HG03521 (cell line): Measurements from ENCODE around the gene DLG4.

Experiments
- ATAC-seq: cut with Tn5 transposase; IDR thresholded peaks from one replicate; pipeline ENCODE4 v1.9.1; 2021; ENCODE audit warnings: mild to moderate bottlenecking, moderate library complexity; ENCODE audit not compliant: unreplicated experiment

The DLG4 gene

DNA sequence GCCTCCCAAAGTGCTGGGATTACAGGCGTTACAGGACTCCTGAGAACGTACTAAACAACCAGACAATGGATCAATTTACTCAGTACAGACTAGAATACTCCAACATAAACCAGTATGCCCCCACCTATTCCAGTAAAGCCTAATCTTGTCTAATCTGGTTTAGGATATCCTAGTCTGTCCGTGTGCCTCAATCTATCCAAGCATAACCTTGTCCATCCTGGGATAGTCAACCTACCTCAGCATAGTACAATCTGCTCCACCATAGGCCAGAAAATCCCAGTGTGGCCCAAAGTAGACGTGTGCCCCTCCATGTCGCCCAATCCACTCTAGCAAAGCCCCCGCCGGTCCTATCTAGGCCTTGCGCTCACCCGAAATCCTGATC, 14.1 kb upstream of the DLG4 start:
- ATAC-seq = no peak

DNA sequence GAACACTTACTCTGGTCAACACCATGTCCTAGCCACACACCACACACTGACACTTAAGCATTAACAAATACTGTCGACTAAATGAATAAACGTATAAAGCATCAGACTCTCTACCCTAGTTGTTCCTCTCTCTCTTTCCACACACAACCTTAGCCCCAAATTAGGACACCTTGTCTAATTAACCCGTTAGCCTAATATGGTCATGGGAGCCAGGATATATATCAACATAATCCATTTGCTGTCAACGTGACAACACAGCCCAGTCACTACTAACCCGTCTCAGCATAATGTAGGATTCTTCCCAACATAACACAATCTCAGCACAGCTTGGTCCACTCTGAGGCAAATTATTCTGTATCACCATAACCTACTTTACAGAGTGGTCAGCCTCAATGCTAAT, 12.5 kb upstream of the DLG4 start:
- no peak for ATAC-seq

DNA sequence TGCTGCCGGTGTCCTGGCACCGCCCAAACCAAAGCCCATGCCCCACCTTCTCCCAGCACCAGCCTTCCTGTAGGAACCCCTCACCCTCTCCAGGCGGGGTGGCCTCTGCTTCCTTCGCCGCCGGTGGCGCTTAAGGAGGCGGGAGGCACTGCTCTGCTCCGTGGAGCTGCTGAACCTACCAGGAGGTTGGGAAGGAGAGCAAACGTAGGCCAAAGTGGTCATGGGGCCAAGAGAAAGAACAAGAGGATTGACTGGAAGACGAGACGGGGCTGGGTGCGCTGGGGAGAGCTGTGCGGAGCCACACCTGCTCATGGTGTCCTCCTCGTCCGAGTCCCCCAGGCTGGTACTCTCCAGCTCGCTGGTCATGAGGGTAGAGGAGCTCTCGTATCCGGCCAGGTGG, 9.9 kb upstream of the DLG4 start:
- no peak for ATAC-seq

DNA sequence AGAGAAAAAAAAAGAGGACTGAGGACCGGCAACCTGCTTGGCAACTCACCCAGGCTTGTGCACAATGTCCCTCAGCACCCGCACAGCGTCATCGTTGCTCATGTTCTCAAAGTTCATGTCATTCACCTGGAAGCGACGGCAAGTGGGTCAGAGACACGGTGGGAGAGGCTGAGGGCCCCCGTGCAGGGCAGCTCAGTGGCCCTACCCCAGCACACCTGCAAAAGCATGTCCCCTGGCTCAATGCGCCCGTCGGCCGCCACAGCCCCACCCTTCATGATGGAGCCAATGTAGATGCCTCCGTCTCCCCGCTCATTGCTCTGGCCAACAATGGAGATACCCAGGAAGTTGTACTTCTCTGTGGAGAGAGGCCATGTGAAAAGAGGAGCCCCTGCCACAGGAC, 9.3 kb upstream of the DLG4 start:
- ATAC-seq = no peak

DNA sequence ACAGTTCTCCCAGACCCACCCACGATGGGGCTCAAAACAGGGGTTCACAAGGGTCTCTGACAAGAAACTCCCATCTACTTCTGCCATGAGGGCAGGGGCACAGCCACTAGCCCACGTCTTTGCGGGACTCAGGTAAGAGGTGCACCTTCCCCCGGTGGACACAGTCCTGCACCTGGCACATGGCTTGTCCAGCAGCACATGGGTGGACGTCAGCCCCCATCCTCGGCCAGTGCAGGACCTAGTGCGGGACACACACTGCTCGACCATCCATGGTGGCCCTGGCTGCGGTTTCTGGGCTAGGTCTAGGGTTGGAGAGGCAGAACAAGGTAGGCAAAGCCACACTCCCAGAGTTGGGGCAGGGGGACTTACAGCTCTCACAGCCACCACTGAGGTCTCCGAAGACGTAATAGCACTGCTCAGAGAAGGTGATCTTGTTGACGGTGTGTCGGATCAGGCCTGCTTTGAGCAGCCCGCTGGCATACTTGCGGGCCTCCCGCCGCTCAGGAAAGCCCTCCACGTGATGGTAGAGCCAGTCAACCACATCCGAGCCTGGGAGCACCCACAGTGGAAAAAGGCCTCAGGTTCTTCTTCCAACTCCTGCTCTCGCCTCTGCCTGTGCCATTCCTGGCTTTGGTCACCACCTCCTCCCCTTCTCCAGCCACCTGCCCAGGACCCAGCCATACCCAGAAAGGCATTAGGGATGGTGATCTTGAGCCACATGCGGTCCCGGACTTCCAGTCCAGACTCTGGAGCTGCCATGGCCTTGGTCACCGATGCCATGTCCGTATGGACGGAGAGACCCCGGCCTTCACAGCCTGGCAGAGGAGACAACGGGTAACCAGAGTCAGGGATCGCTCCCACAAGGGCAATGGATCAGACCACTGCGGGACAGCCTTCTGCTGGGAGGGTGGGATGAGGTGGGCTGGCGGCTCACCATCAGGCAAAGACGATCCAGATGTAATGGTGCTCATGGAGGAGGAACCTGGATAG, 7.4 kb upstream of the DLG4 start:
- ATAC-seq = no peak

DNA sequence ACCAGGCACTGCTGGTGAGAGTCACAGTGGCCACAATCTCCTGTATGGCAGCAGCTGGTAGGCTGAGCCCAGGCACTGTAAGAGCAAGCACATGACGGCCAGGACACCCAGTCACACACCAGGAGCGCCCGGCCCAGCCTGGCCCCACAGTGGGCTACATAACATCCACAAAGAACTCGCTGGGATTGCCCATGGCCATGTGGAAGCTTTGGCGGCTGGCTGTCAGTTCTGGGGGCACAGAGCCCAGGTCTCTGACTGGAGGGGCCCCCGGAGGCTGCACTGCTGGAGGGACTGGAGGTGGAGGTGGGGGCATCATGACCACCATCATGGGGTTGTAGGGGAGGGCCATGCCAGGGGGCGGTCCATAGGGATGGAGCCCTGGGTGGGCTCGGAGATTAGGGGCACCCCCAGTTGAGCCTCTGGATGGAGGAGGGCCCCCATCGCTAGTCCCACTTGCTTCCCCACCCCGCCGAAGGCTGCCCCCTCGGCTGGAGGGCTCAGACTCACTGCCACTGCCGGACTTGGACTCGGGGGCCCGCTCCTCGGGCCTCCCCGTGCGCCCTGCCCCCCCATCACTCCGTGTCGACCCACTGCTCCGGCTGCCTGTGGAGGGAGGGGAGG, 6.2 kb upstream of the DLG4 start:
- no peak for ATAC-seq

DNA sequence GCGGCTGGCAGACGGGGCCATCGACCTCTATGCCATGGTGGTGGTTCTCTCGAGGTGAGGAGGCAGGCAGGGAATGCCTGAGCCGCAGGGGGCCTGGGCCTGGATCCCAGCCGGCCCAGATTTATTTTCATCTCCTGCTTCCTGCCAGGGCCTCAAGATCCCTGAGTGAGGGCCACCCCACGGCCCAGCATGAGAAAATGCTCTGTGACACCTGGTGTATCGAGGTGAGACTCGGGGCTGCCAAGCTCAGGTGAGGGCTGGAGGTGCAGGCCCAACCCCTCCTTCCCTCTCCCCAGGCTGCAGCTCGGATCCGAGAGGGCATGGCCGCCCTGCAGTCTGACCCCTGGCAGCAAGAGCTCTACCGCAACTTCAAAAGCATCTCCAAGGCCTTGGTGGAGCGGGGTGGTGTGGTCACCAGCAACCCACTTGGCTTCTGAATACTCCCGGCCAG, 5.0 kb upstream of the DLG4 start:
- no peak for ATAC-seq

DNA sequence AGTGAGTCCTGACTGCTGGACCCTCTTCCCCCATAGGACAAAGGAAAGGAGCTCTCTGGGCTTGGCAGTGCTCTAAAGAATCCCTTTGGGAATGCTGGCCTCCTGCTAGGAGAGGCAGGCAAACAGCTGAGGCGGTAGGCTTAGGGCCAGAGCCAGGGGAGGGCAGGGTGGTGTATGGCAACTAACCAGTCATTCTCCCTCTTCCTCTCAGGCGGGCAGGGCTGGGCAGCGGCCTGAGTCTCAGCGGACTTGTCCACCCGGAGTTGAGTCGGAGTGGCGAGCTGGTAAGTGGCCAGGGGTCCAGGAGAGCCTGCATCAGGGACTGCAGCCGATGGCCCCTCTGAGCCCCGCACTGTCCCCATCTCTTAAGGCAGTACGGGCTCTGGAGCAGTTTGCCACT, 4.5 kb upstream of the DLG4 start:
- ATAC-seq = no peak

DNA sequence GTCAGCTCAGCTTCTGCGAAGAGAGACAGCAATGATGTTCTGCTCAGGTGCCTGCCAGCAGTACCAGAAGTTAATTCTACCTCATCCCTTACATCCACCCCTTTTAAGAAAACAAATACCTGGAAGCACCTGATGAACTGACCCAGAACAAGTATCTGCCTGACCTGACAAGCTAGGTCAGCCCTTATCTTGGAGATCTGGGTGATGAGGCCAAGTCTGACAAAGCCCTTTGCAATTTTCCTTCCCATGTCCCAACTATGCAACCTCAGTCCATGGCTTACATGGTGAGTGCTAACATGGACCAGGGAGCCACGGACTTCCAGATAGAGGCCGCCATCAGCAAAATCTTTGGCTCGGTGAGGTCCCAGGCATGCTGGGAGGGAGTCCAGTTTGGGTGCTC, 3.7 kb upstream of the DLG4 start:
- no peak for ATAC-seq

DNA sequence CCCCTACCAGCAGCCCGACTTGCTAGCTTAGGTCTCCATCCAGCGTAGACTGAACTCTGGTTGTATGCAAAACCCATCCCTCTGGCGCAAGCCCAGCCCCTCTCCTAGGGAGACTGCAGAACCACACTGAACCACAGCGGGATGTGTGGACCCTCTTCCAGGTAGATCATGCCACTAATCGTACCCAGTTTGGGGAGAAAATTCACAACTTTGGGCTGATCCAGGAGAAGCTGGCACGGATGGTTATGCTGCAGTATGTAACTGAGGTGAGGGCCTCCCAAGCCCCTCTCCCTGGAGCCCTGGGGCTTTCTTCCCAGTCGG, 3.3 kb upstream of the DLG4 start:
- ATAC-seq = no peak

DNA sequence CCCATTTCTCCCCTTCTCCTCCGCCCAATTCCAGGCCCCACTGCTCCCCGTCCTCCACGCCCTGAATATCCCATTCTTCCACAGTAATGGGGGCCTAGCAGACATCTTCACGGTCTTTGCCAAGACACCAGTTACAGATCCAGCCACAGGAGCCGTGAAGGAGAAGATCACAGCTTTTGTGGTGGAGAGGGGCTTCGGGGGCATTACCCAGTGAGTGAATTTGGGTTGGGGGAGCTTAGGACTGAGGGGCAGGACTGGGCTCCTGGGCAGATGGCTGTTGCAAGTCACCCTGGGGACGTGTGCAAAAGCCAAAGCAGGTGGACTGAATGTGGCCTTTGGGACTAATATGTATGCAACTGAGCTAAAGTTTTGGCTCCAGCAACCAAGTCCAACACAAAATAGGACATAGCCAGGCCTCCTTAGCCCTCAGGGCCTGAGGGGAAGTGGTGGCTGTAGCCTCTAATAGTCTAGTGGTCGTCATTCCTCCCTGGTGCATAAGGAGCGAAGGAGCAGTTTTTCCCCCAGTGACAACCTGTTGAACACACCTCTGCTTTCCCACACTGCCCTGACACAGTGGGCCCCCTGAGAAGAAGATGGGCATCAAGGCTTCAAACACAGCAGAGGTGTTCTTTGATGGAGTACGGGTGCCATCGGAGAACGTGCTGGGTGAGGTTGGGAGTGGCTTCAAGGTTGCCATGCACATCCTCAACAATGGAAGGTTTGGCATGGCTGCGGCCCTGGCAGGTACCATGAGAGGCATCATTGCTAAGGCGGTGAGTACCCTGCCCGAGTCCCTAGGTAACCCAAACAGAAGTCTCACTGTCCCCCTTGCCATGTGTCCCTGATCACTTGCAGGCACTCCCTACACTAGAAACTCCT, 2.7 kb upstream of the DLG4 start:
- ATAC-seq = no peak

DNA sequence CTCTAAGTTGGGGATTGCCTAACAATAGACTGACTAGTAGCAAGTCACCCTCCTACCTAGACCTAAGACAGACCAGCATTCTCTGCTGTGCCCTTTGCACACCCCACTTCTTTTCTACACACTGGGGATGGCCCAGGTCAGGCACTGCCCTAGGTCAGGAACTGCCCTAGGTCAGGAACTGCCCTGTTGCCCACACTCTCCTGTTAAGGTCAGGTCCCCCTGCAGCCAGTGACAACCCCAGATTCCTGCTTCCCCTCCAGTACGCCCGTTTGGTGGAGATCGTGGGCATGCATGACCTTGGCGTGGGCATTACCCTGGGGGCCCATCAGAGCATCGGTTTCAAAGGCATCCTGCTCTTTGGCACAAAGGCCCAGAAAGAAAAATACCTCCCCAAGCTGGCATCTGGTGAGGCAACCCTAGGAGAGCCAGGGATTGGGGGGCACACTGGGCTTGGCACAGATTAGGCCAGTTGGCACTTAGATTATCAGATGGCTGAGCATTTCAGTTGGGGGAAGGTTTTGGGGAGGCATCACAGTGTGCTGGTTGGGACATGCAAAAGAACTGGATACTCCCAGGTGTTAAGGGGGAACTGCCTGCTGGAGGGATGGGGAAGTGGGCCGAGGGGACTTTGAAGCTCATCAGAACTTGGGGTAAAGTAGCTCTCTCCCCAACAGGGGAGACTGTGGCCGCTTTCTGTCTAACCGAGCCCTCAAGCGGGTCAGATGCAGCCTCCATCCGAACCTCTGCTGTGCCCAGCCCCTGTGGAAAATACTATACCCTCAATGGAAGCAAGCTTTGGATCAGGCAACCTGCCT, 1.8 kb upstream of the DLG4 start:
- ATAC-seq = no peak

DNA sequence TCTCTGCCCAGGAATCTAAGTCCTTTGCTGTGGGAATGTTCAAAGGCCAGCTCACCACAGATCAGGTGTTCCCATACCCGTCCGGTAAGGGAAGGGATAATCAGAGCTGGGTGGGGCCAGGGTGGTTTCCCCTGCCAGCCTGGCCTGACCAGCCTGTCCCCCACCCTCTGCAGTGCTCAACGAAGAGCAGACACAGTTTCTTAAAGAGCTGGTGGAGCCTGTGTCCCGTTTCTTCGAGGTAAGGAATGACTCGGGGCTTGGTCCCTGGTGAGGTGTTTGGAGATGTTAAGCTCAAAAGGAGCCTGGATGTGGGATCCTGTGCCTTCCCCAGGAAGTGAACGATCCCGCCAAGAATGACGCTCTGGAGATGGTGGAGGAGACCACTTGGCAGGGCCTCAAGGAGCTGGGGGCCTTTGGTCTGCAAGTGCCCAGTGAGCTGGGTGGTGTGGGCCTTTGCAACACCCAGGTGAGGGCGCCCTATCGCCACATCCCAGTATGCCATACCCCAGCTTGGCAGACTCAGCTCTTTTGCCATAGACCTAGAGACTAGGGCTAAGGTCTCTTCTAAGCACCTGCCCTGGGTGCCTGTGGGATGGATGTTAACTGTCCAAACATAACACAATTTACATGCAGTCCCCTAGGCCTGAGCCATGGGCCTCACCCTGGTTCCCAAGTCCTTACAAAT, 1.1 kb upstream of the DLG4 start:
- ATAC-seq = no peak

DNA sequence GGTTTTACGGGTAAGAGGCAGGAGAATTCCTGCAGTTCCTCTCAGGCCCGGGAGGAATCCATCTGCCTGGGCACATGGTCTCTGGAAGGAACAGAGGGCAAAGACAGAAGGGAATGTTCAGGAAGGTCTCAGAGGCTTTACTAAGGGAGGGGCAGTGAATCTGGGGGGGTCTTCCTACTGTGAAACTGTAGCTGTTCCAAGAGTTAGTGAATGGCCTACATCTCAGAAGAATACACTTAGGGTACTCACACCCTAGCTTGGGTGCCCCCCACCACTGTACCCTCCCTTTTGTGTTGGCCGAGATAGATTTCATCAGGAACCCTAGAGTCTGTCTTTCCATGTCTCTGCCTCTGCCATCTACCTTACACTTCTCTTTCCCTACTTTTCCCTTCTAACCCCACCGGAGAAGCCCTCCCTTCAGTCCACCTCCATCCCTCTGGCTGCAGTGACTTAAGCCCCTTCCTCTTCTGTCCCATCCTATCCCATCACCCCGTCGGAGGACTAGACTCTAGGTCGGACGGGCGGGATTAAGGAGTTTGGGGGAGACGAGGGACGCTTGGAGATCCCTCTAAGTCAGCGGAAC, 316 bp downstream of the DLG4 start:
- ATAC-seq = no peak

DNA sequence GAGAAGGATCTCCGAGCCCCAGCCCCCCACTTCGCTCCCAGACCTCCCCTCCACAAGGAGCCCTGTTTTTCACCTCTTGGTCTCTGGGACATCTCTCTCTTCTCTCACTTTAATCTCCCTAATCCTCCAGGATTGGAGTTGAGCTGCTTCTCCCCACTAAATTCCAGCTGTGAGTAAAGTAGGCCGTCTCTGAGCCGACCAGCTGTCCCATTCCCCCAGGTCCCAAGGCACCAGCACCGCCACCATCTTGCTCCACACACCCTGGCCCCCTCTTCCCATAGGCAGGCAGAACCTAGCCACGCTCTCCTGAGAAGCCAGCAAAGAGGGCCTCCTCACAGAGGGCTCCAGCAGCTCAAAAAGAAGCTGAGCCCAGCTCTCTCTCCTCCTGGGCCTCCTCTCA, 878 bp downstream of the DLG4 start:
- no peak for ATAC-seq

DNA sequence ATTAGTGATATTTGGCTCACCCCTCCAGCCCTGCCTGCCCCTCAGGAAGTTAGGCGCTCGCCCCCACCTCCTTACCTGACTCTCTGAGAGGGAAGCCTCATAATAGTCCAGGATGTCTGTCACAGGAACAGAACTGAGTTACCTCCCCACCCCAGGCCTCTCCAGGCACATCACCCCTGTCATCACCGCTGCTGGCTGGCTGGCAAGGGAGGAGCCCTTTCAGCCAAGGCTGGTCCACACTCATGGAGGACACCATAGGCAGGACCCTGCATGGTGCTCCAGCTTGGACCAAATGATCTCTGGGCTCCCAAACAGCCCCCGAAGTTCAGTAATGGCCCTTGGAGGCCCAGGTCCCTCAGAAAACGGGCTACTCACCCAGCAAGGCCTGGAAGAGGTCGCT, 1.5 kb downstream of the DLG4 start:
- ATAC-seq = no peak

DNA sequence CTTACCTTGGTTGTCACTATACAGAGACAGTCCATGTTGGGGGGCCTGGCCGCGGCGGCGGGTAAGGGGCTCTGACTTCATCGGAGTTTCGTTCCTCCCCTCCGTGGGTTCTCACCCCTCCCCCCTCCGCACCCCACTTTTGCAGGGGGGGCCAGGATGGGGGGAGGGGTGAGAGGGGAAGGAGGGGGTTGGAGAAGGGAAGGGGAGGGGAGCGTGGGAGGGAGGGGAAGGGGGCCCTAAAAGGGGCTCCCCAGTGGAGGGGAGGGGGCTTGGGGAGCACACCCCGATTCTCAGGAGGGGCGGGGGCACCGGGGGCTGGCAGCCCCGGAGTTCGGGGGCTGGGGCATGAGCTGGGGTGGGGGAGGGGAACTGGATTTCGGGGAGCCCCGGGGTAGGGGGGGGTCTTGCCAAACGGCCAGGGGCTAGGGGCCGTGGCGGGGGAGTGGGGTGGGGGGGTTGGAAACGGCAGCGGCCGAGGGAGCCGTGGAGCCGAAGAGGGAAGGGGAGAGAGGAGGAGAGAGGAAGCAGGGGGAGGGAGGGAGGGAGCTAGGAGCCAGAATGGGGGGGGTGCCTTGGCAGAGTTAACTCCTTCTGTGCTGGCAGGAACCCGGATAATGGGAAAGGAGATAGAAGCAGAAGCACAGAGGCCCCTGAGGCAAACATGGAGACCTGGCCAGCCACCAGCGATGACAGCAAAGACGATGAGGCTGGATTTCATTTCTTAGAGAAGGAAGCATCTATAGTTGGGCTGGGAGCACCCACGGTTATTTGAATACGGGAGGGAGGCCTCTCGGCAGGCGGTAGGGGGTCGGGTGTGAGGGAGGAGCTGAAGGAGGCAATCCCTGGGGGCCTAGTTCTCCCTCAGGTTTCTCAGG, 2.3 kb downstream of the DLG4 start:
- no peak for ATAC-seq

DNA sequence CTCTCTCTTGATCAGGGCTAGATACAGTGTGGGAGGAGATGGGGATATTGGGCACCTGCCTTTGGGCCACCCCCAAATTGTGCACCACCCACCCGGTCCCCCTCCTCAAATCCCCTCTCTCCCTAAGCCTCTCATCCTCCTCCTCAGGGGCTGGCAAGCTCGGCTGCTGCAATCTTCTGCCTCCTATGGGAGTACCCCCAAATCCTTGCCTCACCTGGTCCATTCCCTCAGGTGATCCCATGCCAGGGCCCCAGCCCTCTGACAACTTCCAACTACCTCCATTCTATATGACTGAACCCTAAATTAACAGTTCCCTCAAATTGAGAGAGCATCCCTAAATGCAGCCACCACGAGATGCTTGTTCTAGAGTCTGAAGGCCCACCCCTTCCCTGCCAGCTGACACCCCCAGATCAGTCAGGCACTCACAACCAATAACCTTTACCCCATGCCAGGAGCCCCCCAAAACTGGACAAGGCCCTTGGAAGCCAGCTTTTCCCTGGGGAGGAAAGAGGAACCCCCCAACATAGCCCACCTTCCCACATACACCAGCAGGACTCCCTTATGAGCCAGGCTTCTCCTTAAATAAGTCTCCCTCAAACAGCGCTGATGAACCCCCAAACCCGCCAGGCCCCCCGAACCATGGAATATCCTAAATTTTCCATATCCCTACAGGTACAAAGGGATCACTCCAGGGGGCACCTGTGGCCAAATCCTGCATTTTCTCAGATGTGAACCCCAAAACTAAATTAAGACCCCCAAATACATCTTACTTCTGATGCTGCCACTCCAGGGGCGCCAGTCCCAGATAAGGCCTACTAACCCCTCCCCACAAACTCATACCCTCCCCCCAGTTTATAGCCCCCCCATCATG, 3.2 kb downstream of the DLG4 start:
- ATAC-seq = no peak
